HCT116 (cell line): ENCODE data around the gene SMAP2. TPM values are rescaled to one million over a fixed set of nuclear protein-coding genes. Genes with fewer than 3 reads are reported as not detected.

ENCODE experiments used
- ATAC-seq: fragments of 200-7000 bp; cut with Tn5 transposase; 2 replicates; pipeline ENCODE4 v1.9.1; 2020; ENCODE audit warnings: mild to moderate bottlenecking, moderate library complexity
- BruUV-seq: library from RNA; stranded (reverse); fragments of 400-500 nt; replicated peaks from 2 replicates; lab custom pipeline; 2021; lab: Mats Ljungman, UMichigan
- CTCF ChIA-PET: fragments of 300-600 bp; sonication (Branson Sonifier 250); formaldehyde crosslinking; loops from one replicate; lab custom pipeline; 2021; ENCODE audit warnings: antibody characterized with exemption; lab: Charles Lee
- POLR2A ChIA-PET: fragments of 300-600, 350-600 bp; sonication (Branson Sonifier 250); formaldehyde crosslinking; loops from one replicate; lab custom pipeline; 2021; ENCODE audit warnings: antibody characterized with exemption; lab: Charles Lee
- RAD21 ChIA-PET, 2 experiments: fragments of 300-600 bp; sonication (Branson Sonifier 250); formaldehyde crosslinking; loops; one replicate each; lab custom pipeline; 2023; ENCODE audit warnings: low total read pairs in 2 of 2; ENCODE audit not compliant: uncharacterized antibody in 2 of 2, unreplicated experiment in 2 of 2, low non-redundant PET in 1 of 2; lab: Charles Lee
- DNase-seq: peaks from one replicate; pipeline ENCODE4 v3.0.0-alpha.2; 2010; ENCODE audit warnings: low read depth, low spot score
- H2AFZ ChIP-seq: fragments of 200-600 bp; shearing (Covaris generic), sonication (generic); 2 replicates; pipeline ENCODE4 v1.6.1; 2017; ENCODE audit warnings: low read depth, mixed run types, mixed read lengths, antibody characterized with exemption, low read length; ENCODE audit not compliant: poor library complexity, severe bottlenecking
- H3K27ac ChIP-seq: 2 replicates; pipeline ENCODE4 v1.5.1; 2012; ENCODE audit warnings: low read depth, low read length
- H3K27me3 ChIP-seq: fragments of 200-600 bp; sonication (generic); 2 replicates; pipeline ENCODE4 v1.6.1; 2016; ENCODE audit warnings: mixed run types, low read length, mixed read lengths; ENCODE audit not compliant: insufficient read depth
- H3K36me3 ChIP-seq, 2 experiments: fragments of 200-500 bp in 1 of 2; fragments of 200-600 bp in 1 of 2; sonication (Bioruptor generic) in 1 of 2; sonication (generic) in 1 of 2; 2 replicates each; pipeline versions ENCODE4 v1.5.1 to v1.6.1; 2014 to 2016; ENCODE audit warnings: low read length in 2 of 2, inconsistent platforms in 1 of 2, mixed read lengths in 1 of 2, mixed run types in 1 of 2; ENCODE audit not compliant: insufficient read depth in 2 of 2, control insufficient read depth in 1 of 2
- H3K4me1 ChIP-seq, 2 experiments: fragments of 200-600 bp in 1 of 2; sonication (generic) in 1 of 2; 2 replicates each; pipeline versions ENCODE4 v1.5.1 to v1.6.1; 2012 to 2017; ENCODE audit warnings: low read length in 2 of 2, inconsistent platforms in 1 of 2, mild to moderate bottlenecking in 1 of 2, mixed read lengths in 1 of 2, mixed run types in 1 of 2, moderate library complexity in 1 of 2; ENCODE audit not compliant: insufficient read depth in 2 of 2, control insufficient read depth in 1 of 2
- H3K4me2 ChIP-seq: fragments of 200-600 bp; sonication (generic); 2 replicates; pipeline ENCODE4 v1.6.1; 2017; ENCODE audit warnings: mixed run types, low read length, mixed read lengths
- H3K4me3 ChIP-seq, 2 experiments: fragments of 200-600 bp in 1 of 2; sonication (generic) in 1 of 2; replicated peaks in 1 of 2; 2 replicates each; pipeline ENCODE4 v1.5.1; 2011 to 2016; ENCODE audit warnings: low read length in 2 of 2, control low read depth in 1 of 2, low read depth in 1 of 2, mild to moderate bottlenecking in 1 of 2, mixed read lengths in 1 of 2, mixed run types in 1 of 2
- H3K79me2 ChIP-seq: fragments of 200-600 bp; sonication (generic); 2 replicates; pipeline ENCODE4 v1.6.1; 2017; ENCODE audit warnings: mild to moderate bottlenecking, mixed run types, low read length, moderate library complexity, mixed read lengths; ENCODE audit not compliant: insufficient read depth
- H3K9ac ChIP-seq: fragments of 200-600 bp; sonication (generic); 2 replicates; pipeline ENCODE4 v1.6.1; 2016; ENCODE audit warnings: low read length, mixed read lengths
- H3K9me2 ChIP-seq: fragments of 200-600 bp; sonication (generic), shearing (Covaris generic); 2 replicates; pipeline ENCODE4 v1.6.1; 2017; ENCODE audit warnings: mixed run types, mild to moderate bottlenecking, moderate library complexity; ENCODE audit not compliant: insufficient read depth
- H3K9me3 ChIP-seq, 2 experiments: fragments of 200-500 bp in 1 of 2; fragments of 200-600 bp in 1 of 2; sonication (Bioruptor generic) in 1 of 2; sonication (generic) in 1 of 2; 2 replicates each; pipeline ENCODE4 v1.6.1; 2014 to 2017; ENCODE audit warnings: low read length in 2 of 2, mixed read lengths in 2 of 2, inconsistent platforms in 1 of 2, low read depth in 1 of 2, mild to moderate bottlenecking in 1 of 2, mixed run types in 1 of 2, moderate library complexity in 1 of 2; ENCODE audit not compliant: control insufficient read depth in 1 of 2, insufficient read depth in 1 of 2
- H4K20me1 ChIP-seq: fragments of 200-600 bp; sonication (generic), shearing (Covaris generic); 2 replicates; pipeline ENCODE4 v1.6.1; 2017; ENCODE audit warnings: mixed run types, mild to moderate bottlenecking, moderate library complexity; ENCODE audit not compliant: insufficient read depth
- EGR1 ChIP-seq: IDR thresholded peaks from 2 replicates; pipeline ENCODE4 v1.6.1; 2012; ENCODE audit warnings: low read depth
- ELF1 ChIP-seq: IDR thresholded peaks from 2 replicates; pipeline ENCODE4 v1.6.1; 2012; ENCODE audit warnings: low read depth, borderline replicate concordance
- EZH2 ChIP-seq: fragments of 200-600 bp; sonication (generic); IDR thresholded peaks from 2 replicates; pipeline ENCODE4 v1.6.1; 2017; ENCODE audit warnings: antibody characterized with exemption, mixed run types
- EZH2phosphoT487 ChIP-seq: fragments of 200-600 bp; IDR thresholded peaks from 2 replicates; pipeline ENCODE4 v1.6.1; 2018; ENCODE audit warnings: antibody characterized with exemption, borderline replicate concordance
- FOSL1 ChIP-seq: IDR thresholded peaks from 2 replicates; pipeline ENCODE4 v1.6.1; 2012; ENCODE audit warnings: low read depth
- POLR2A ChIP-seq: IDR thresholded peaks from 2 replicates; pipeline ENCODE4 v1.7.0; 2011; ENCODE audit warnings: borderline replicate concordance; ENCODE audit not compliant: insufficient read depth, insufficient read length; ENCODE audit errors: extremely low read depth
- POLR2AphosphoS5 ChIP-seq: IDR thresholded peaks from 2 replicates; pipeline ENCODE4 v1.6.1; 2011; ENCODE audit warnings: mild to moderate bottlenecking, low read depth, low read length, moderate library complexity
- SIN3A ChIP-seq: IDR thresholded peaks from 2 replicates; pipeline ENCODE4 v1.6.1; 2012; ENCODE audit warnings: low read depth
- SP1 ChIP-seq: IDR thresholded peaks from 2 replicates; pipeline ENCODE4 v1.6.1; 2012; ENCODE audit warnings: low read depth
- SRF ChIP-seq: IDR thresholded peaks from 2 replicates; pipeline ENCODE4 v1.6.1; 2012; ENCODE audit warnings: low read depth
- TCF7L2 ChIP-seq: IDR thresholded peaks from 2 replicates; pipeline ENCODE4 v1.7.0; 2011; ENCODE audit warnings: borderline replicate concordance, inconsistent platforms; ENCODE audit not compliant: insufficient read depth, insufficient read length; ENCODE audit errors: extremely low read depth
- YY1 ChIP-seq: IDR thresholded peaks from 2 replicates; pipeline ENCODE4 v1.6.1; 2011; ENCODE audit warnings: low read length, low read depth, moderate library complexity, mild to moderate bottlenecking; ENCODE audit not compliant: insufficient replicate concordance; ENCODE audit errors: extremely low read depth
- ZFX ChIP-seq: fragments of 450-650 bp; IDR thresholded peaks from 2 replicates; pipeline ENCODE4 v1.6.1; 2017
- ZNF274 ChIP-seq: fragments of 200-500 bp; sonication (Bioruptor generic); IDR thresholded peaks from 2 replicates; pipeline ENCODE4 v1.6.1; 2014; ENCODE audit warnings: mild to moderate bottlenecking, low read depth, low read length, inconsistent platforms
- intact Hi-C: fragments of 100-400 bp; cut with micrococcal nuclease; formaldehyde crosslinking; loops from 2 replicates; pipeline ENCODE4 v1.10.0; 2022
- total RNA-seq: library from RNA; stranded (reverse); gene quantifications from one replicate; pipeline ENCODE4 v1.2.1, GENCODE V29; 2021; ENCODE audit not compliant: unreplicated experiment
- TF ChIP-seq, protein P1 (sequence below), 3 experiments: fragments of 200-600 bp in 1 of 3; sonication (generic) in 1 of 3; IDR thresholded peaks in 2 of 3; conservative IDR thresholded peaks in 1 of 3; 2 replicates each; pipeline ENCODE4 v1.5.1; 2012 to 2017; ENCODE audit warnings: low read depth in 2 of 3, low read length in 2 of 3, antibody characterized with exemption in 1 of 3, borderline replicate concordance in 1 of 3, control low read depth in 1 of 3, mild to moderate bottlenecking in 1 of 3, mixed read lengths in 1 of 3, mixed run types in 1 of 3, moderate library complexity in 1 of 3; ENCODE audit not compliant: insufficient read depth in 1 of 3
- TF ChIP-seq, protein P2 (sequence below): IDR thresholded peaks from 2 replicates; pipeline ENCODE4 v1.6.1; 2012
- TF ChIP-seq, protein P3 (sequence below): IDR thresholded peaks from 2 replicates; pipeline ENCODE4 v1.6.1; 2011; ENCODE audit warnings: mild to moderate bottlenecking, low read length, moderate library complexity; ENCODE audit not compliant: insufficient replicate concordance; ENCODE audit errors: extremely low read depth

Gene SMAP2
- total RNA-seq, 1 experiment from 2014 or later: 16.4 TPM

DNA sequence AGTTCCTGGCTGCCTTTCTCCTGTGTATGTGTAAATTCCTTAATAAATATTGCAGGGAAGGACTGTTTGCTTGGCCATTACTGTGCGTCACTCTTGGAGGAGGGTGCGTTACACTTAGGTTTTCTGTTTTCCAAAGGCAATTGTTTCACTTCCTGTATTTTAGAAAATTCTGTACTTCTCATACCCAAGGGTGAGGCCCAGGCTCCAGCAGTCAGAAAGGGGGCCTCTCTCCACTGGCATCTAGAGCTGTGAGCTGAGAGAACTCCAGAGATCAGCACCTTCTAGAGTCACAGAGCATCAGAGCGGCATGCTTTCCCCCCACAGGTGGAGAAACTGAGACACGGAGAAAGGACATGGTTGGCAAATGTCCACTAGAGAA lies 49.7 kb downstream of the SMAP2 start:
- H3K4me2 ChIP-seq: no peak overlapping the region
- no TSS peak for BruUV-seq
- H3K9me3 ChIP-seq: no peaks in the 10 kb centered on the region
- POLR2A ChIA-PET: no interaction called here
- no peaks in the 10 kb centered on the region for H4K20me1 ChIP-seq
- no peak overlapping the region for H3K27ac ChIP-seq
- H3K9ac ChIP-seq: no peak overlapping the region
- H3K36me3 ChIP-seq: 0 out of 4 replicates have a peak, but pooled peaks cover 0 to 2% of the 10 kb centered on the region in 2 experiments
- no peaks in the 10 kb centered on the region for H3K27me3 ChIP-seq
- no peaks in the 10 kb centered on the region for H3K9me2 ChIP-seq
- RAD21 ChIA-PET: no interaction called here
- H2AFZ ChIP-seq: no peak overlapping the region
- TF ChIP-seq EGR1 (no peak), ELF1 (no peak), SP1 (no peak), SRF (no peak), YY1 (no peak), POLR2A (no peak), ZNF274 (no peak), EZH2phosphoT487 (no peak), ZFX (no peak), EZH2 (no peak), POLR2AphosphoS5 (no peak), SIN3A (no peak), TCF7L2 (no peak), FOSL1 (no peak)
- TF ChIP-seq, protein P1, sequence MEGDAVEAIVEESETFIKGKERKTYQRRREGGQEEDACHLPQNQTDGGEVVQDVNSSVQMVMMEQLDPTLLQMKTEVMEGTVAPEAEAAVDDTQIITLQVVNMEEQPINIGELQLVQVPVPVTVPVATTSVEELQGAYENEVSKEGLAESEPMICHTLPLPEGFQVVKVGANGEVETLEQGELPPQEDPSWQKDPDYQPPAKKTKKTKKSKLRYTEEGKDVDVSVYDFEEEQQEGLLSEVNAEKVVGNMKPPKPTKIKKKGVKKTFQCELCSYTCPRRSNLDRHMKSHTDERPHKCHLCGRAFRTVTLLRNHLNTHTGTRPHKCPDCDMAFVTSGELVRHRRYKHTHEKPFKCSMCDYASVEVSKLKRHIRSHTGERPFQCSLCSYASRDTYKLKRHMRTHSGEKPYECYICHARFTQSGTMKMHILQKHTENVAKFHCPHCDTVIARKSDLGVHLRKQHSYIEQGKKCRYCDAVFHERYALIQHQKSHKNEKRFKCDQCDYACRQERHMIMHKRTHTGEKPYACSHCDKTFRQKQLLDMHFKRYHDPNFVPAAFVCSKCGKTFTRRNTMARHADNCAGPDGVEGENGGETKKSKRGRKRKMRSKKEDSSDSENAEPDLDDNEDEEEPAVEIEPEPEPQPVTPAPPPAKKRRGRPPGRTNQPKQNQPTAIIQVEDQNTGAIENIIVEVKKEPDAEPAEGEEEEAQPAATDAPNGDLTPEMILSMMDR (IDR thresholded peaks at IDR 0.05 in 2 of 3, conservative IDR thresholded peaks at IDR 0.05 in 1 of 3; ENCODE audit: borderline replicate concordance in 1 of 3, insufficient read depth in 1 of 3, low read depth in 2 of 3, low read length in 2 of 3): no peak
- TF ChIP-seq, protein P2, sequence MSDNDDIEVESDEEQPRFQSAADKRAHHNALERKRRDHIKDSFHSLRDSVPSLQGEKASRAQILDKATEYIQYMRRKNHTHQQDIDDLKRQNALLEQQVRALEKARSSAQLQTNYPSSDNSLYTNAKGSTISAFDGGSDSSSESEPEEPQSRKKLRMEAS: no peak
- TF ChIP-seq, protein P3, sequence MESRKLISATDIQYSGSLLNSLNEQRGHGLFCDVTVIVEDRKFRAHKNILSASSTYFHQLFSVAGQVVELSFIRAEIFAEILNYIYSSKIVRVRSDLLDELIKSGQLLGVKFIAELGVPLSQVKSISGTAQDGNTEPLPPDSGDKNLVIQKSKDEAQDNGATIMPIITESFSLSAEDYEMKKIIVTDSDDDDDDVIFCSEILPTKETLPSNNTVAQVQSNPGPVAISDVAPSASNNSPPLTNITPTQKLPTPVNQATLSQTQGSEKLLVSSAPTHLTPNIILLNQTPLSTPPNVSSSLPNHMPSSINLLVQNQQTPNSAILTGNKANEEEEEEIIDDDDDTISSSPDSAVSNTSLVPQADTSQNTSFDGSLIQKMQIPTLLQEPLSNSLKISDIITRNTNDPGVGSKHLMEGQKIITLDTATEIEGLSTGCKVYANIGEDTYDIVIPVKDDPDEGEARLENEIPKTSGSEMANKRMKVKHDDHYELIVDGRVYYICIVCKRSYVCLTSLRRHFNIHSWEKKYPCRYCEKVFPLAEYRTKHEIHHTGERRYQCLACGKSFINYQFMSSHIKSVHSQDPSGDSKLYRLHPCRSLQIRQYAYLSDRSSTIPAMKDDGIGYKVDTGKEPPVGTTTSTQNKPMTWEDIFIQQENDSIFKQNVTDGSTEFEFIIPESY: no peak
- H3K4me1 ChIP-seq: no peaks in the 10 kb centered on the region
- CTCF ChIA-PET: no interaction called here
- intact Hi-C loops: no loop called here
- ATAC-seq: no peak
- DNase-seq: no peak
- no peak overlapping the region for H3K4me3 ChIP-seq
- H3K79me2 ChIP-seq: no peaks in the 10 kb centered on the region
